Activated CD8-positive, alpha-beta memory T cell treated with anti-CD3 and anti-CD28 coated beads for 1 hour (primary cell): ENCODE data around the gene RAB15.
A peak's percentile ranks its signal among the peaks of the same experiment; 100 is the strongest.
"Not testable (repeated sequence)": the region's sequence is repeated elsewhere in the genome, so short reads cannot be mapped to it uniquely, and the experiment has no call there.

Experiments
- DNase-seq, 2 donors: peaks; one replicate each; pipeline ENCODE4 v3.0.0-alpha.2; 2020; ENCODE audit warnings: low read depth in 1 of 2; ENCODE audit errors: extremely low read depth in 1 of 2

RAB15 gene

DNA sequence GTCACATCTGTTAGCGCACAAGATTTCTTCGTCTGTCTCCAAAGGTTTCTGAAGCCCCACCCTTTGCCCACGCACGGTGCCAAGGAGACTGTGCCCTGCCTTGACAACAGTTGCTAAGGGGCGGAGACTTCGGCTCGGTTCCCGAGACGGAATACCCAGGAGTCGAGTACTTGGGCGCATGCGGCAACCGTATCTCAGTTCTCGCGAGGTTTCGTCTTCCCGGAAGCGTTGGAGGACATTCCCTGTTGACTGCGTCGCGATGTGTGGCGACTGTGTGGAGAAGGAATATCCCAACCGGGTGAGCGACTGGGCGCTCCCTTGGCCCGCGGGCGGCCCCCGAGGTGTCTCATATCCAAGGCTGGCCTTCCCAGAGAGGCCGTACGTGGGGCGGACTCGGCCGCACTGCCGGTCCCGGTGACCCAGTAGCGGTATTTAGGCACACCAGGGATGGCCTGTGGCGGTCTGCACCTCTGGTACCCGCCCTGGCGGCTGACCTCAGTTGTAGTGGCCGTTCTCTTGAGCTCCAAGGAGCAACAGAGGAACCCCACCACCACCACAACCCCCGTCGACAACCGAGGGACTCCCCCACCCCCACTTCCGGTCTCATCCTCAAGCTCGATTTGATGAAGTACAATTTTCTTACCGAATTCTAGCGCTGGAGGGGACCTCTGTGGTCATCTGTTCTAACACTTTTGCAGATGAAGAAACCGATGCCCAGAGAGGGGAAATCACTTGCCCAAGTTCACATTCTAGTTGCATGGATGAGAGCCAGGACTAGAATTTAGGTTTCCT is 57.7 kb downstream of the RAB15 start, which contains the start of gene CHURC1:
Gene CHURC1 (plus strand): TSS at position 219 of the 792 bp plus-strand sequence. CDS start 41 bp downstream, at position 260.
- peak; percentile 94 to 97 for DNase-seq

DNA sequence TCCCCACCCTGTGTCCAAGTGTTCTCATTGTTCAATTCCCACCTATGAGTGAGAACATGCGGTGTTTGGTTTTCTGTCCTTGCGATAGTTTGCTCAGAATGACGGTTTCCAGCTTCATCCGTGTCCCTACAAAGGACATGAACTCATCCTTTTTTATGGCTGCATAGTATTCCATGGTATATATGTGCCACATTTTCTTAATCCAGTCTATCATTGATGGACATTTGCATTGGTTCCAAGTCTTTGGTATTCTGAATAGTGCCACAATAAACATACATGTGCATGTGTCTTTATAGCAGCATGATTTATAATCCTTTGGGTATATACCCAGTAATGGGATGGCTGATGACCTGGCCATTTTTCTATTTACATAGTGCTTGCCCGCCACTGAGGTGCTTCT is 58.7 kb downstream of the RAB15 start:
- DNase-seq: not testable (repeated sequence)

GRCh38 chr14:64912261-64912660 is 59.9 kb downstream of the RAB15 start:
- DNase-seq: no peak

DNA sequence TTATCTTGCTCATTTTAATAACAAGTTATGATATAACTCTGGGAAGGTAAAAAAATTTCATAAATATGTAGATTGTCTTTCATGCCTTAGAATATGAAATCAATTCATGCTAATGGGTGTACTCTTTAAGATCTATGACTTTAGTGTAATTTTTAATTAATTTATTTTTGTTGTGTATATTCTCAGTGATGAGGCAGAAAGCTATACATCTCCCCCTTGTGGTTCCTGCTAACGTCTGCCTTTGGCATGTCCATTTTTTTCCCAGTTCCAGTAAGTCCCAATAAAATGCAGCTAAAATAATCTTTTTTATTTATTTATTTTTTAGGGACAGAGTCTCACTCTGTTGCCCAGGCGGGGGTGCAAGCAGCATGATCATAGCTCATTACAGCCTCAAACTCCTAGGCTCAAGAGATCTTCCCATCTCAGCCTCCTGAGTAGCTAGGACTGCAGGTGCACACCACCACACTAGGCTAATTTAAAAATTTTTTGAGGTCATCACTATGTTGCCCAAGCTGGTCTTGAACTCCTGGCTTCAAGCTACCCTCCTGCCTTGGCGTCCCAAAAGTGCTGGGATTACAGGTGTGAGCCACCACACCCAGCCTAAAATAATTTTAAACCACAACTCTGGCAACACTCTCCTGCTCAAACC is 61.2 kb downstream of the RAB15 start:
- DNase-seq: no peak

DNA sequence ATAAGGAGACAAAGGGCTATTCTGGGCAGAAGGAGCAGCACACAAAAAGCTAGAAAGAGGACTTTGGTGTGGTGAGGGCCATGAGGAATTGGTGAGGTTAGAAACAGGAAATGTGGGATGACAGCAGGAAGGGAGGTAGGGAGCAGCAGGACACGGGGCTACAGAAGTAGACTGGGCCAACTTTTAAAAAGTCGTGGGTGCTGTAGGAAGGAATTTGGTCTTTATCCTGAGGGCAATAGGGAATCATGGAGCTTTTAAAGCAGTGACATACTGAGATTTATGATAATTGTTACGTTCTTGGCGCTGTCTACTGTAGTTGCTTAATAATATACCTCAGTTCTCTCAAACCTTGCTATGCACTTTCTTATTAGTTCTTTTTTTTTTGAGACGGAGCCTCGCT is 66.1 kb downstream of the RAB15 start:
- no peak for DNase-seq

- no peak for DNase-seq
Observed at GRCh38 chr14:64899958-64900357, 72.2 kb downstream of the RAB15 start.
